Activated naive CD4-positive, alpha-beta T cell treated with anti-CD3 and anti-CD28 coated beads for 36 hours (primary cell): ENCODE measurements around the gene OR6K3. TPM values are rescaled to one million over a fixed set of nuclear protein-coding genes. Genes with fewer than 3 reads are reported as not detected.

ENCODE experiments used
- CTCF ChIA-PET: fragments of 350-600 bp; sonication (Branson Sonifier 250); formaldehyde crosslinking; loops from one replicate; lab custom pipeline; 2021; ENCODE audit warnings: antibody characterized with exemption; lab: Charles Lee
- DNase-seq: peaks from one replicate; pipeline ENCODE4 v3.0.0-alpha.2; 2020
- H3K27ac Mint-ChIP-seq: one replicate; pipeline ENCODE4 v1.8.0; 2021; ENCODE audit warnings: mild to moderate bottlenecking, mixed read lengths
- H3K27me3 Mint-ChIP-seq: one replicate; pipeline ENCODE4 v1.8.0; 2021; ENCODE audit warnings: low read depth, mixed read lengths
- H3K36me3 Mint-ChIP-seq: one replicate; pipeline ENCODE4 v1.8.0; 2021; ENCODE audit warnings: low read depth, mixed read lengths
- H3K4me1 Mint-ChIP-seq: one replicate; pipeline ENCODE4 v1.8.0; 2021; ENCODE audit warnings: low read depth, mixed read lengths
- H3K4me3 Mint-ChIP-seq: one replicate; pipeline ENCODE4 v1.8.0; 2021; ENCODE audit warnings: mild to moderate bottlenecking, moderate library complexity, mixed read lengths
- H3K9me3 Mint-ChIP-seq: one replicate; pipeline ENCODE4 v1.8.0; 2021; ENCODE audit warnings: mixed read lengths
- intact Hi-C: fragments of 100-400 bp; cut with micrococcal nuclease; formaldehyde crosslinking; loops from one replicate; pipeline ENCODE4 v1.15.1; 2023
- total RNA-seq, 2 experiments: library from RNA; stranded (reverse); gene quantifications; one replicate each; pipeline ENCODE4 v1.2.3, GENCODE V29; 2021

Gene OR6K3
- not detected for total RNA-seq

DNA sequence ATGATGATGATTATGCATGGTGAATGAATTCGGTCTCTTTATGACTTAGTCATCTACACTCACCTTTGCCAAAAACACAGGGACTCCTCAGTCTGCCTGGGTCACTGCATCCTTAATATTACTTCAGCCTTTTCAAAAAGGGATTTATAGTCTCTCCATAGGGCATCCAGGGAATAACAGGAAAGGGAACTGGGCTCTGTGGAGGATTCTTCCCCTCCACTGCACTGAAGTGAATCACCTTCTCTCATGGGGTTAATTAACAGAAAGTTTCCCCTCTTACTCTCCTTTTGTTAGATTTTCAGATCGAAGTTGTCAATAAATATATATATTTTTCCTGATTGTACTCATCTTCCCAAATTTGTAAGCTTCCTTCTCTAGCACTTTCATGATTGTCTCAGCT, at the start of gene OR6K3:
Gene OR6K3, minus strand, starts transcription at position 101 of the 400 bp plus-strand sequence. CDS start 2,605 bp downstream, outside the sequence.
- H3K4me1 Mint-ChIP-seq = peaks cover 4% of the 10 kb centered on the region
- intact Hi-C loops = no loop called here
- no peaks in the 10 kb centered on the region for H3K36me3 Mint-ChIP-seq
- DNase-seq = no peak
- H3K27ac Mint-ChIP-seq = no peak within 1 kb of the TSS
- H3K9me3 Mint-ChIP-seq = no peaks in the 10 kb centered on the region
- peaks cover 22% of the 10 kb centered on the region for H3K27me3 Mint-ChIP-seq
- CTCF ChIA-PET = no interaction called here
- no peak within 1 kb of the TSS for H3K4me3 Mint-ChIP-seq

DNA sequence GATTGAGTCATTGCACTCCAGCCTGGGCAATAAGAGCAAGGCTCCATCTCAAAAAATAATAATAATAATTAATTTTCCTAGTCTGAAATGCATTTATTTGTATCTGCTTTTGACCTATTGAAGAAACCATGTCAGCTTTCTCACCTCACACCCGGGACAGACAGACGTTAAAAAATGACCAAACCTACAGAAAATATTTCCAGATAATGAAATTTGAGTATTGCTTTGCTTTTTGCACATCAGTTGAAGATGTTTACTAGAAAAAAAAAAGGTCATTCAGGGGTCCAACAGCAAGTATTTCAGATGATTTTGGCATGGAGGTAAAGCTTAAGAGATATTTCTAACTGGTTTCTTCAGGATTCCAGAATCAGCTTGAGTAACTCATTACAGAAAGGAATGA, 33.9 kb upstream of the OR6K3 start, which contains the start of gene OR6K6:
Gene OR6K6, plus strand, starts transcription at position 301 of the 400 bp plus-strand sequence. CDS start 168 bp downstream, outside the sequence.
- H3K4me1 Mint-ChIP-seq = no peaks in the 10 kb centered on the region
- no peak within 1 kb of the TSS for H3K27ac Mint-ChIP-seq
- intact Hi-C loops = no loop called here
- H3K9me3 Mint-ChIP-seq = no peaks in the 10 kb centered on the region
- H3K36me3 Mint-ChIP-seq = no peaks in the 10 kb centered on the region
- CTCF ChIA-PET = no interaction called here
- H3K4me3 Mint-ChIP-seq = no peak within 1 kb of the TSS
- DNase-seq = no peak
- H3K27me3 Mint-ChIP-seq = peaks cover 16% of the 10 kb centered on the region

GRCh38 chr1:158752155-158752712, 31.7 kb upstream of the OR6K3 start:
- Mint-ChIP-seq H3K36me3 (no peaks in the 10 kb centered on the region), H3K9me3 (no peaks in the 10 kb centered on the region), H3K27me3 (peaks cover 14% of the 10 kb centered on the region), H3K27ac (no peak overlapping the region), H3K4me3 (no peak overlapping the region), H3K4me1 (no peaks in the 10 kb centered on the region)
- CTCF ChIA-PET = no interaction called here
- DNase-seq = no peak
- intact Hi-C loops = no loop called here

DNA sequence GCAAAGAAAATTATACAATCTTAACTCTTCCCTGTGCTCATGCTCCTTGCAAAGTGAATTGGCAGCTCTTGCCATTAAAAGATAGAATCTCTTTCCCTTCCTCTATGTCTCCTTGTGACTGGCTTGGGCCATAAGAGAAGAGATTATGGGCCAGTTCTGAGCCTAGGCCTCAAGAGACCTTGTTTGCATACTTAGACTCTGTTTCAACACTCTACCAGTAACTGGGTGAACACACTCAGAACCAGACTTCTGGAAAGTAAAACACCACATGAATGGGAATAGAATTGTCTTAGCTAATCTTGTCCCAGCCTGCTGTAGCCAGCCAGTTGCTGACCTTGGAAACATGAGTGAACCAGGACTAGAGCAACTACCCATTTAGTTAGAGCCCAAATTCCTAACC, 15.3 kb upstream of the OR6K3 start:
- no peak for DNase-seq
- no peak overlapping the region for H3K27ac Mint-ChIP-seq
- H3K4me3 Mint-ChIP-seq = no peak overlapping the region
- intact Hi-C loops = no loop called here
- no peaks in the 10 kb centered on the region for H3K36me3 Mint-ChIP-seq
- H3K9me3 Mint-ChIP-seq = no peaks in the 10 kb centered on the region
- CTCF ChIA-PET = no interaction called here
- H3K27me3 Mint-ChIP-seq = peaks cover 11% of the 10 kb centered on the region
- no peaks in the 10 kb centered on the region for H3K4me1 Mint-ChIP-seq

- no peaks in the 10 kb centered on the region for H3K4me1 Mint-ChIP-seq
- no peak overlapping the region for H3K4me3 Mint-ChIP-seq
Measured at GRCh38 chr1:158732524-158732923, 12.0 kb upstream of the OR6K3 start.

DNA sequence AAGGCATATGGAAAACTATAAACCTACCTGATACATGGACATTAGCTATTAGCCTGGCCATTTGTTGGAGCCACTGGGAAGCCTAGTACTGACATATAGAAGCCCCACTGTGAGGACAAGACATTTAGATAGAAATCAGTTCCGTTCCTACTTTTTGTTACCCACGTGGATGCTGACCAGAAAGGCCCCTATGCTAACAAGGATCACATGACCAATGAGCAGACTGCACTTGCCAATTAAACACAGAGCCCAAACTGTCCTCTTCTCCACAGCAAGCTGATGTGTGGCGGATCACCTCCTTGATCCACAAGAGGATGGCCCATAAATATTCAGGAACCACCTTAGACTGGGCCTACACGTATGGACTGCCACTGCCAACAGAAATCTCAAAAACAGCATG, 11.2 kb upstream of the OR6K3 start:
- no peak for DNase-seq
- Mint-ChIP-seq H3K27ac (no peak overlapping the region), H3K27me3 (peaks cover 4% of the 10 kb centered on the region), H3K4me3 (no peak overlapping the region), H3K9me3 (no peaks in the 10 kb centered on the region), H3K36me3 (no peaks in the 10 kb centered on the region), H3K4me1 (no peaks in the 10 kb centered on the region)
- CTCF ChIA-PET = no interaction called here
- intact Hi-C loops = no loop called here

More at GRCh38 chr1:158732524-158732923, 12.0 kb upstream of the OR6K3 start:
- CTCF ChIA-PET = no interaction called here
- Mint-ChIP-seq H3K36me3 (no peaks in the 10 kb centered on the region), H3K27me3 (no peaks in the 10 kb centered on the region), H3K9me3 (no peaks in the 10 kb centered on the region), H3K27ac (no peak overlapping the region)
- no peak for DNase-seq
- intact Hi-C loops = no loop called here

- Mint-ChIP-seq H3K4me3 (no peak overlapping the region), H3K27ac (no peak overlapping the region), H3K36me3 (no peaks in the 10 kb centered on the region), H3K27me3 (peaks cover 7% of the 10 kb centered on the region), H3K4me1 (no peaks in the 10 kb centered on the region), H3K9me3 (no peaks in the 10 kb centered on the region)
- no peak for DNase-seq
- CTCF ChIA-PET = no interaction called here
- intact Hi-C loops = no loop called here
Measured at GRCh38 chr1:158730453-158730852, 9.9 kb upstream of the OR6K3 start.

DNA sequence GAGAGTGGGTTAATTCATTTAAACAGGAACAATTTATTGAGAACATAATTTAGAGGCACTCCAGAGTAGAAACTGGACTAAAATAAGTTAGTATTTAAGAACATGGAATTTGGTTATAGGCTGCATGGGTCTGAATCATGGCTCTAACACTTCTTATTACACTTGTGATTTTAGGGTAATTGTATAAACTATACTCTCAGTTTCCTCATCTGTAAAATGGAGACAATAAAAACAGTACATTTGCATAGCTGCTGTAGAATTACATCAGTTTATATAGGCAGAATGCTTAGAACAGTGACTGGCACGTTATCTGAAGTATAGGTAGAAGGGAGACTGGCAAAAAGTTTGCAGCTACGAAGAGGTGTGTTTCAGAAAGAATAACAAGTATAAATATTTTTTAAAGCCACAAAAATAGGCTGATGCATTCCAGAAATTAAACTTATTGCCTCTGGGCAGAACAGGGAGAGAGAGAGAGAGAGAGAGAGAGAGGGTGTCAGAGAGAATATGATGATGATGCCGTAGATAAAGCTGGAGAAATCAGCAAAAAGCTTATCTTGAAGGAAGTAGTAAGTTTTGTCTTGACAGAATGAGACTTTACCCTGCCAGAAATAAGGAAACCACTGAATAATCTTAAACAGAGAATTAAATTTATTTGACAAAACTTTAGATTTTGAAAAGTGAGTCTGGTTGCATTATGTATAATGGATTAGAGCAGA, 8.1 kb upstream of the OR6K3 start:
- Mint-ChIP-seq H3K9me3 (no peaks in the 10 kb centered on the region), H3K27ac (no peak overlapping the region), H3K27me3 (peaks cover 17% of the 10 kb centered on the region), H3K4me3 (no peak overlapping the region), H3K4me1 (no peaks in the 10 kb centered on the region), H3K36me3 (no peaks in the 10 kb centered on the region)
- CTCF ChIA-PET = interaction anchor here (0.6 kb wide), 1 partner anchor 66 kb away, joined by 5 read pairs; no protein-coding TSS in a partner anchor
- DNase-seq = no peak
- intact Hi-C loops = no loop called here

GRCh38 chr1:158724442-158724841, 3.9 kb upstream of the OR6K3 start:
- Mint-ChIP-seq H3K27ac (no peak overlapping the region), H3K4me3 (no peak overlapping the region), H3K27me3 (peaks cover 25% of the 10 kb centered on the region), H3K36me3 (no peaks in the 10 kb centered on the region), H3K9me3 (no peaks in the 10 kb centered on the region), H3K4me1 (no peaks in the 10 kb centered on the region)
- intact Hi-C loops = no loop called here
- DNase-seq = no peak
- CTCF ChIA-PET = interaction anchor here (0.6 kb wide), 1 partner anchor 16 kb away, joined by 3 read pairs; no protein-coding TSS in a partner anchor

DNA sequence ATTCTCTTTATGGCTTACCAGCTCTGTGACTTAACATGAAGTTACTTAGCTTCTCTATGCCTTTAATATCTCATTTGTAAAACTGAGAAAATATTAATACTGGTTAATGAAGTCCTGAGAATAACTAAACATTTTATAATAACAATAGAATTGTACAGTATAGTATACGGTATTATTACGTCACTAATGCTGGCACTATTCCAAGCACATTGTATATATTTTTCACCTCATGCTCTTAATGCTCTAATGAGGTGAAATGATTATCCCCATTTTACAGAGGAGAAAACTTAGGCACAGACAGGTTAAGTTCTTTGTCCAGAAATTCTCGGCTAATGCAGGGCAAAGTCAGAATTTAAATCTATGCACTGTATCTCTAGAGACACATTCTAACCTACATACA, 856 bp downstream of the OR6K3 start:
- H3K36me3 Mint-ChIP-seq = no peaks in the 10 kb centered on the region
- CTCF ChIA-PET = no interaction called here
- DNase-seq = no peak
- no peak overlapping the region for H3K4me3 Mint-ChIP-seq
- no peak overlapping the region for H3K27ac Mint-ChIP-seq
- intact Hi-C loops = loop anchor here (5.0 kb wide), 1 partner anchor 278 kb away; no protein-coding TSS in a partner anchor
- H3K27me3 Mint-ChIP-seq = peaks cover 23% of the 10 kb centered on the region
- peaks cover 4% of the 10 kb centered on the region for H3K4me1 Mint-ChIP-seq
- H3K9me3 Mint-ChIP-seq = no peaks in the 10 kb centered on the region

GRCh38 chr1:158717344-158717743, 3.2 kb downstream of the OR6K3 start:
- CTCF ChIA-PET = interaction anchor here (0.7 kb wide), 1 partner anchor 186 kb away, joined by 8 read pairs; no protein-coding TSS in a partner anchor
- no peaks in the 10 kb centered on the region for H3K9me3 Mint-ChIP-seq
- peaks cover 4% of the 10 kb centered on the region for H3K4me1 Mint-ChIP-seq
- no peaks in the 10 kb centered on the region for H3K36me3 Mint-ChIP-seq
- no peak overlapping the region for H3K4me3 Mint-ChIP-seq
- peaks cover 17% of the 10 kb centered on the region for H3K27me3 Mint-ChIP-seq
- intact Hi-C loops = loop anchor here (2.0 to 5.0 kb wide), 2 partner anchors 280 to 359 kb away; partner anchors contain the start of gene AIM2
- DNase-seq = no peak
- no peak overlapping the region for H3K27ac Mint-ChIP-seq

DNA sequence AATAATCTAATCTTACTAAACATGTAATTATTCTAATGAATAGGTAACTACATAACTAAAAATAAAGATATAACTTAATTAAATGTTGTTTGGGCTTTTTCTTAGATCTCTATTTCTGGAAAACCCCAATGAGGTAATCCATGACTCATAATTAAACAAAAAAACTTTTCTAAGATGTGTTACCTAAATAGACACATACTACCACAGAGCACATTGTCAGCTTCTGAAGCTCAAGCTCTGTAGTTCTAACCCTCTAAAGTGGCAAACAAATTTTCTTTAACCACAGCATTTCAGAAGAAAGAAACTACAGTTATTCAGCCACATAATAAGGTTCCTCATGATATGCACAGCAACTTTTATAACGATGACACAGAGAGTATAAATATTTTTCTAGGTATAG, 4.2 kb downstream of the OR6K3 start:
- H3K4me1 Mint-ChIP-seq = peaks cover 4% of the 10 kb centered on the region
- intact Hi-C loops = loop anchor here (2.0 to 5.0 kb wide), 2 partner anchors 281 to 360 kb away; partner anchors contain the start of gene AIM2
- CTCF ChIA-PET = no interaction called here
- no peaks in the 10 kb centered on the region for H3K36me3 Mint-ChIP-seq
- no peak overlapping the region for H3K4me3 Mint-ChIP-seq
- no peak for DNase-seq
- no peaks in the 10 kb centered on the region for H3K9me3 Mint-ChIP-seq
- peaks cover 19% of the 10 kb centered on the region for H3K27me3 Mint-ChIP-seq
- H3K27ac Mint-ChIP-seq = no peak overlapping the region
